ENCODE measurements around the gene AGTRAP.

AGTRAP gene

DNA sequence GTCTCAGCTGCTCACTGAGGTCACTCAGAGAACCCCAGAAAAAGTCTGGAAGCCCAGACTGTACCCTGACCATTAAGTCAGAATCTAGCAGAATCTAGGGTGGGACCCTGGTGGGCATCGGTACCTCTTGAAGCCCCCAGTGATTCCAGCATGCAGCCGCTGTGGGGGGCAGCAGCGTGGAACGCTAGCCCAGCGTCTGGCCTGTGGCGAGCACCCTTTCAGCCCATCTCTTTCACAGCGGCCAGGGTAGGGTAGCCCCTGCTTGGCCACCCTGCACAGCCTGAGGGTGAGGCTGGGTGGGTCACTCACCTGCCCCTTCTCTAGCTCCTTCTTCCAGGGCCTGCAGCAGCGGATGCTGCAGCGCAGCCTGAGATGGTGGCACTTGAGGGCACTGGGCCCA lies 42.4 kb downstream of the AGTRAP start:
- no peak overlapping the region for H3K27ac ChIP-seq
- H3K4me3 ChIP-seq = no peak overlapping the region
- no peaks in the 10 kb centered on the region for H3K36me3 ChIP-seq
- TF ChIP-seq, protein P1, sequence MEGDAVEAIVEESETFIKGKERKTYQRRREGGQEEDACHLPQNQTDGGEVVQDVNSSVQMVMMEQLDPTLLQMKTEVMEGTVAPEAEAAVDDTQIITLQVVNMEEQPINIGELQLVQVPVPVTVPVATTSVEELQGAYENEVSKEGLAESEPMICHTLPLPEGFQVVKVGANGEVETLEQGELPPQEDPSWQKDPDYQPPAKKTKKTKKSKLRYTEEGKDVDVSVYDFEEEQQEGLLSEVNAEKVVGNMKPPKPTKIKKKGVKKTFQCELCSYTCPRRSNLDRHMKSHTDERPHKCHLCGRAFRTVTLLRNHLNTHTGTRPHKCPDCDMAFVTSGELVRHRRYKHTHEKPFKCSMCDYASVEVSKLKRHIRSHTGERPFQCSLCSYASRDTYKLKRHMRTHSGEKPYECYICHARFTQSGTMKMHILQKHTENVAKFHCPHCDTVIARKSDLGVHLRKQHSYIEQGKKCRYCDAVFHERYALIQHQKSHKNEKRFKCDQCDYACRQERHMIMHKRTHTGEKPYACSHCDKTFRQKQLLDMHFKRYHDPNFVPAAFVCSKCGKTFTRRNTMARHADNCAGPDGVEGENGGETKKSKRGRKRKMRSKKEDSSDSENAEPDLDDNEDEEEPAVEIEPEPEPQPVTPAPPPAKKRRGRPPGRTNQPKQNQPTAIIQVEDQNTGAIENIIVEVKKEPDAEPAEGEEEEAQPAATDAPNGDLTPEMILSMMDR (IDR thresholded peaks at IDR 0.05) = no peak
- no peaks in the 10 kb centered on the region for H3K9me3 ChIP-seq
- H3K4me1 ChIP-seq = no peaks in the 10 kb centered on the region
- peaks cover 0 to 4% of the 10 kb centered on the region in 2 donors for H3K27me3 ChIP-seq
- DNase-seq = no peak
- intact Hi-C loops (cut with DNase I; ENCODE audit: low total_unique reads) = no loop called here

DNA sequence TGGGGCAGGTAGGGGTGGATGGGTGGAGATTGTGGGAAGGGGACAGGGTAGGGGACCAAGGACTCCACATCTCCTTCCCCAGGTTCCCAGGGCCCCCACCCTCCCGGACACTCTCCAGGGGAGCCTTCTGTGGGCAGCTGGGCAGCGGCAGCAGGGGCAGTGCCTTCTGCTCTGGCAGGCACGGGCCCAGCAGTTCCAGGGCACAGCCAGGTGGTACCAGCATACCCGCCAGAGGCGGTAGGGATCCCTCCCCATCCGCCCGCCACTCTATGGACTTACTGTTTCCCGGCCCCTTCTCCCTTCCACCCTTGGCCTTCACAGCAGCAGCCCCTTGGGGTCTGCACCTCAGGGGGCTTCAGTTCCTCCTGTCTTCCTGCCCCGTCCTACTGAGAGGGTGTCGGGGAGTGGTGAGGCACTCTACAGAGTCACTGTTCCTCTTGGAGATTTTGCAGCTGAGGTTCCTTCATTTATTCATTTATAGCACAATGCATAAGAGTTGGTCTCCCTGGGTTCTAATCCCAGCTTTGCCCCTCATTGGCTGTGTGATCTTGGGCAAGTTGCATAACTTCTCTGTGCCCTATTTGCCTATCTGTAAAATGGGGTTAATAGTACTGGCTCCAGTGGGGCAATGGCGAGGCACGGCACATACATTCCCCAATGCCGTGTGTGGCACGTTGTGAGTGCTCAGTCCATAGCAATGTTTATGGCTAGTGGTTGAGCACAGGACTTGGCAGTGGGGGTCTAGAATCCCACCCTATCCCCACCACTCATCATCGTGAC lies 43.1 kb downstream of the AGTRAP start:
- intact Hi-C loops (cut with DNase I; ENCODE audit: low total_unique reads) = no loop called here
- H3K4me3 ChIP-seq = no peak overlapping the region
- no peak overlapping the region for H3K27ac ChIP-seq
- H3K4me1 ChIP-seq = no peaks in the 10 kb centered on the region
- no peaks in the 10 kb centered on the region for H3K36me3 ChIP-seq
- TF ChIP-seq, protein P1 (IDR thresholded peaks at IDR 0.05) = no peak
- H3K9me3 ChIP-seq = no peaks in the 10 kb centered on the region
- DNase-seq = no peak
- H3K27me3 ChIP-seq = peaks cover 0 to 4% of the 10 kb centered on the region in 2 donors

- TF ChIP-seq, protein P1 (IDR thresholded peaks at IDR 0.05) = no peak
- H3K9me3 ChIP-seq = no peaks in the 10 kb centered on the region
- intact Hi-C loops (cut with DNase I; ENCODE audit: low total_unique reads) = no loop called here
- no peaks in the 10 kb centered on the region for H3K27me3 ChIP-seq
- no peak overlapping the region for H3K27ac ChIP-seq
- DNase-seq = no peak
- H3K36me3 ChIP-seq = no peaks in the 10 kb centered on the region
- H3K4me1 ChIP-seq = peaks cover 0 to 5% (median 3%) of the 10 kb centered on the region in 4 donors
- H3K4me3 ChIP-seq = no peak overlapping the region
These were observed 43.9 kb downstream of the AGTRAP start for GRCh38 chr1:11779715-11780379.

- intact Hi-C loops (cut with DNase I; ENCODE audit: low total_unique reads) = no loop called here
- peaks cover 0 to 12% (median 10%) of the 10 kb centered on the region in 4 donors for H3K4me1 ChIP-seq
- H3K9me3 ChIP-seq = no peaks in the 10 kb centered on the region
- DNase-seq = no peak
- TF ChIP-seq, protein P1 (IDR thresholded peaks at IDR 0.05) = no peak
- H3K27me3 ChIP-seq = no peaks in the 10 kb centered on the region
- H3K36me3 ChIP-seq = no peaks in the 10 kb centered on the region
- no peak overlapping the region for H3K27ac ChIP-seq
- no peak overlapping the region for H3K4me3 ChIP-seq
These were observed 44.6 kb downstream of the AGTRAP start for GRCh38 chr1:11780380-11781147.

DNA sequence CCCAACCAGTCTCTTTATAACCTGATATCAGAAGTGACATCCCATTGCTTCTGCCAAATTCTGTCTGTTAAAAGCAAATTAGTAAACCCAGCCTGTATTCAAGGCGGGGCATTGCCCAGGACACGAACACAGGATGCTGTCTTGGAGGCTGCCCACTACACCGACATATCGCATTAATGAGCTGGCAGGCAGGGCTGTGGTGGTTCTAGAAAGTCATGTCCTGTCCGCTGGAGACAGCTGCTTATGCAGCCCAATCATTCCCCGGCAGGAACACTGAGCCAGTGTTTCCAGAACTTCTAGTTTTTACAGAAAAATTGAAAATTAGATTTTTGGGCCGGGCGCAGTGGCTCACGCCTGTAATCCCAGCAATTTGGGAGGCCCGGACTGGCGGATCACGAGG lies 45.4 kb downstream of the AGTRAP start:
- TF ChIP-seq, protein P1 (IDR thresholded peaks at IDR 0.05) = no peak
- H3K9me3 ChIP-seq = no peaks in the 10 kb centered on the region
- H3K4me1 ChIP-seq = peaks cover 0 to 14% (median 12%) of the 10 kb centered on the region in 4 donors
- intact Hi-C loops (cut with DNase I; ENCODE audit: low total_unique reads) = no loop called here
- H3K27ac ChIP-seq = no peak overlapping the region
- no peaks in the 10 kb centered on the region for H3K36me3 ChIP-seq
- no peak overlapping the region for H3K4me3 ChIP-seq
- no peak for DNase-seq
- H3K27me3 ChIP-seq = no peaks in the 10 kb centered on the region

All from tibial artery (tissue), 4 donors.